Tibial artery (tissue), 4 donors: ENCODE data around the gene BCL11B.

Experiments
- DNase-seq, 2 donors: peaks; one replicate each; pipeline ENCODE4 v3.0.0-alpha.2; 2019
- H3K27ac ChIP-seq, 2 donors: fragments of 200-600 bp; sonication (generic) in 1 of 2; 1 replicate in 1 of 2; 2 replicates in 1 of 2; pipeline ENCODE4 v1.5.1; 2018 to 2019; ENCODE audit warnings: mild to moderate bottlenecking in 1 of 2
- H3K27me3 ChIP-seq, 2 donors: fragments of 200-600 bp; sonication (generic) in 1 of 2; one replicate each; pipeline versions ENCODE4 v1.5.1 to v1.6.0; 2016 to 2019
- H3K36me3 ChIP-seq, 3 donors: fragments of 200-600 bp; sonication (generic) in 2 of 3; one replicate each; pipeline ENCODE4 v1.5.1; 2016 to 2019; ENCODE audit warnings: mild to moderate bottlenecking in 2 of 3
- H3K4me1 ChIP-seq, 4 donors: fragments of 200-600 bp; sonication (generic) in 2 of 4; 1 replicate in 3 of 4; 2 replicates in 1 of 4; pipeline ENCODE4 v1.5.1; 2016 to 2019
- H3K4me3 ChIP-seq, 2 donors: fragments of 200-600 bp; sonication (generic) in 1 of 2; 1 replicate in 1 of 2; 2 replicates in 1 of 2; pipeline ENCODE4 v1.5.1; 2018 to 2019; ENCODE audit warnings: mild to moderate bottlenecking in 2 of 2
- H3K9me3 ChIP-seq, 3 donors: fragments of 200-600 bp; sonication (generic) in 1 of 3; one replicate each; pipeline ENCODE4 v1.5.1; 2016 to 2019
- intact Hi-C: fragments of 100-400 bp; cut with DNase I; formaldehyde crosslinking; loops from one replicate; pipeline ENCODE4 v1.15.0; 2023; ENCODE audit warnings: low total_unique reads
- TF ChIP-seq, protein P1 (sequence below), 2 experiments: fragments of 200-600 bp in 1 of 2; fragments of 450-650 bp in 1 of 2; IDR thresholded peaks; one replicate each; pipeline ENCODE4 v1.5.1; 2017 to 2019; ENCODE audit warnings: antibody characterized with exemption in 2 of 2, mild to moderate bottlenecking in 1 of 2, moderate library complexity in 1 of 2

Gene BCL11B

DNA sequence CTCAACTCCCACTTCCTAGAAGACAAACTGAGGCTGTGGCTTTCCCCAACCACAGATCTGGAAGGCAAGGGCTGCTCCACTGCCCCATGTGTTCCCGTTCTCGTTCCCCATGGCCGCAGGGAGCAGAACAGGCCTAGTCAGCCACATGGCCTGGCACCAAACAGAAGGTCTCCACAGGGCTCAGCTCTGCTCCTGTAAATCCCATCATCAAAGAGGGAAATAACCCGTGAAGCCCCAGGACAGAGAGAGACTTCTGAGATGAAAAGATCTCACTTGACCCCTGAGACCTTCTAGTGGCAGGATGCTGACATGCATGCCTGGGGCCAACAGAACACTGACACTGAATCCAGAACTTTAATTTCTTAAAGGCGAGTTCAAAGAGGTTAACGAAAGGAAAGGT lies 68.9 kb downstream of the BCL11B start:
- TF ChIP-seq, protein P1, sequence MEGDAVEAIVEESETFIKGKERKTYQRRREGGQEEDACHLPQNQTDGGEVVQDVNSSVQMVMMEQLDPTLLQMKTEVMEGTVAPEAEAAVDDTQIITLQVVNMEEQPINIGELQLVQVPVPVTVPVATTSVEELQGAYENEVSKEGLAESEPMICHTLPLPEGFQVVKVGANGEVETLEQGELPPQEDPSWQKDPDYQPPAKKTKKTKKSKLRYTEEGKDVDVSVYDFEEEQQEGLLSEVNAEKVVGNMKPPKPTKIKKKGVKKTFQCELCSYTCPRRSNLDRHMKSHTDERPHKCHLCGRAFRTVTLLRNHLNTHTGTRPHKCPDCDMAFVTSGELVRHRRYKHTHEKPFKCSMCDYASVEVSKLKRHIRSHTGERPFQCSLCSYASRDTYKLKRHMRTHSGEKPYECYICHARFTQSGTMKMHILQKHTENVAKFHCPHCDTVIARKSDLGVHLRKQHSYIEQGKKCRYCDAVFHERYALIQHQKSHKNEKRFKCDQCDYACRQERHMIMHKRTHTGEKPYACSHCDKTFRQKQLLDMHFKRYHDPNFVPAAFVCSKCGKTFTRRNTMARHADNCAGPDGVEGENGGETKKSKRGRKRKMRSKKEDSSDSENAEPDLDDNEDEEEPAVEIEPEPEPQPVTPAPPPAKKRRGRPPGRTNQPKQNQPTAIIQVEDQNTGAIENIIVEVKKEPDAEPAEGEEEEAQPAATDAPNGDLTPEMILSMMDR (IDR thresholded peaks at IDR 0.05), result no peak
- H3K27ac ChIP-seq, result no peak overlapping the region
- intact Hi-C loops, result no loop called here
- H3K27me3 ChIP-seq, result peaks cover 0 to 4% of the 10 kb centered on the region in 2 donors
- no peaks in the 10 kb centered on the region for H3K4me1 ChIP-seq
- no peaks in the 10 kb centered on the region for H3K9me3 ChIP-seq
- no peaks in the 10 kb centered on the region for H3K36me3 ChIP-seq
- no peak for DNase-seq
- no peak overlapping the region for H3K4me3 ChIP-seq

DNA sequence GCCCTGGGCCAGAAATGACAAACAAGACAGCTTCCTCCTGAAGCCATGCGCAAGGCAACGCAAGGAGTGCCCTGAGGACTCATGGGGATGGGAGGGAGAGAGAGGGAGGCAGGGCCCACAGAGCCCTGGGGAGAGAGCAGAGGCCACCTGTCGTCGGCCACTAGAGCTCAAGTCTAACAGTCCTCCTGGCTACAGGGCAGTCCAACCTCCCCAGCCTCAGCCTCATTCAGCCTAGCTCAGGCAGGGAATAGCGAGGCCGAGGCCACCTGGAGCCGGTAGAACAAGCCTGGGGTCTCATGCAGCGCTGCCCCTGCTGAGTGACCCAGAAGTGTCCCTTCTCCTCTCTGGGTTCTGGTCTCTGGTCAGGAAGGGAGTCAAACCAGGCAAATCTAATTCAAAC lies 69.5 kb downstream of the BCL11B start:
- no peaks in the 10 kb centered on the region for H3K9me3 ChIP-seq
- intact Hi-C loops, result no loop called here

DNA sequence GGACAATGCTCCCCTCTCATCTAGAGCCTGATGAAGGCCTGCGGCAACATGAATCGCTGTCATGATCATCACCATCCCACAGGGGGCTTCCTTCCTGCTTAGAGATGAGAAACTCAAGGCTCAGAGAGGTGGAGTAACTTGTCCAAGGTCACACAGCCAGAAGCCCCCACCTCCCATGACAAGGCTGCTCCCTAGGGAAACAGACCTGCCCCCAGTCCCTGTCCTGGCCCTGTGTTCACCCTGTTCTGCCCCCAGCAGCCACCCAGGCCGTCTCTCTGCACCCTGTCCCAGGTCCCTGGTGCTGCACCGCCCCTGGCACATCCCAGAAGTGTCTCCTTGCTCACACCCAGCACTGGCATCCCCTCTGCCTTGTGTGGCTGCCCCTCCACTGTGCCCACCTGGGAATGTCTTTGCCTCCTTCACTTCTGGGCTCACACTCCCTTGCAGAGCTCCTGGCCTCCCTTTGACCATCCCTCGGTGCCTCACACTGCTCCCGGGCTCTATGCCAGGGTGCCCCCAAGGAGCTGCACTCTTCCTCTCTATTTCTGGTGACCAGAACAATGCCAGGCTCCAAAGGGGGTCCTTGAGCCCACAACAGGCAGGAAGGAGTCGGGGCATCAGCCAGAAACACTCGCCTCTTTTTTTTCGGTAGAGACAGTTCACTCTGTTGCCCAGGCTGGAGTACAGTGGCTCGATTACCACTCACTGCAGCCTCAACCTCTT lies 70.5 kb downstream of the BCL11B start:
- TF ChIP-seq, protein P1 (IDR thresholded peaks at IDR 0.05), result no peak
- no peaks in the 10 kb centered on the region for H3K9me3 ChIP-seq
- intact Hi-C loops, result no loop called here
- H3K4me3 ChIP-seq, result no peak overlapping the region
- peaks cover 0 to 4% of the 10 kb centered on the region in 2 donors for H3K27me3 ChIP-seq
- no peak for DNase-seq
- H3K27ac ChIP-seq, result no peak overlapping the region
- H3K36me3 ChIP-seq, result no peaks in the 10 kb centered on the region
- H3K4me1 ChIP-seq, result no peaks in the 10 kb centered on the region

More for the DNA sequence above, 69.5 kb downstream of the BCL11B start:
- H3K27ac ChIP-seq, result no peak overlapping the region
- TF ChIP-seq, protein P1 (IDR thresholded peaks at IDR 0.05), result no peak
- no peaks in the 10 kb centered on the region for H3K36me3 ChIP-seq
- DNase-seq, result no peak
- no peaks in the 10 kb centered on the region for H3K4me1 ChIP-seq
- H3K4me3 ChIP-seq, result no peak overlapping the region
- H3K27me3 ChIP-seq, result peaks cover 0 to 4% of the 10 kb centered on the region in 2 donors

- no peaks in the 10 kb centered on the region for H3K9me3 ChIP-seq
- H3K27ac ChIP-seq, result no peak overlapping the region
- intact Hi-C loops, result no loop called here
- H3K27me3 ChIP-seq, result peaks cover 0 to 4% of the 10 kb centered on the region in 2 donors
- H3K4me1 ChIP-seq, result peaks cover 0 to 2% (median 0%) of the 10 kb centered on the region in 4 donors
- TF ChIP-seq, protein P1 (IDR thresholded peaks at IDR 0.05), result no peak
- no peaks in the 10 kb centered on the region for H3K36me3 ChIP-seq
- no peak overlapping the region for H3K4me3 ChIP-seq
- no peak for DNase-seq
Observed at GRCh38 chr14:99200654-99201005, 71.4 kb downstream of the BCL11B start.

- H3K9me3 ChIP-seq, result no peaks in the 10 kb centered on the region
- H3K27ac ChIP-seq, result no peak overlapping the region
- no peak for DNase-seq
- H3K36me3 ChIP-seq, result no peaks in the 10 kb centered on the region
- peaks cover 0 to 4% (median 0%) of the 10 kb centered on the region in 4 donors for H3K4me1 ChIP-seq
- TF ChIP-seq, protein P1 (IDR thresholded peaks at IDR 0.05), result no peak
- H3K27me3 ChIP-seq, result peaks cover 0 to 4% of the 10 kb centered on the region in 2 donors
- intact Hi-C loops, result no loop called here
- no peak overlapping the region for H3K4me3 ChIP-seq
Observed at GRCh38 chr14:99199846-99200653, 71.9 kb downstream of the BCL11B start.
